ENCODE measurements around the gene HERPUD1. TPM values are rescaled to one million over a fixed set of nuclear protein-coding genes. Genes with fewer than 3 reads are reported as not detected.
A peak's percentile ranks its signal among the peaks of the same experiment; 100 is the strongest.

HERPUD1 gene
- total and polyA plus RNA-seq, 2 of the 13 experiments (the other 11 are each of a cell fraction or from before 2014, with no cell fraction given): 96.2 to 323 TPM

GRCh38 chr16:56943761-56944375 is 11.9 kb downstream of the HERPUD1 start:
- H3K4me2 ChIP-seq (ENCODE audit: low read depth, low read length): no peak overlapping the region
- no peak overlapping the region for H3K4me3 ChIP-seq (replicated peaks in 1 of 3; ENCODE audit: insufficient read depth in 1 of 3, low read depth in 2 of 3, low read length in 3 of 3)
- no peak overlapping the region for H2AFZ ChIP-seq (ENCODE audit: low read length)
- peaks cover 35 to 61% of the 10 kb centered on the region in 2 experiments for H3K36me3 ChIP-seq (replicated peaks in 1 of 2; ENCODE audit: control insufficient read depth in 1 of 2, insufficient read depth in 2 of 2, low read length in 2 of 2)
- no peak for DNase-seq (ENCODE audit: low spot score)
- 84% methylated on average over 6 of the region's 6 CpGs for WGBS (ENCODE audit: low lambda C conversion rate)
- intact Hi-C loops (cut with micrococcal nuclease; ENCODE audit: unreplicated experiment) (no loop called here), in situ Hi-C loops (cut with HindIII; ENCODE audit: extremely low pct_ligation_motif_present, low pct_unique_long_range_greater_than_20kb) (no loop called here)
- H3K79me2 ChIP-seq (ENCODE audit: insufficient read depth, low read length): peaks cover 4% of the 10 kb centered on the region
- peaks cover 52% of the 10 kb centered on the region for H4K20me1 ChIP-seq (ENCODE audit: insufficient read depth, low read length)
- no peak overlapping the region for H3K27ac ChIP-seq (ENCODE audit: extremely low read length, insufficient read depth, low read length)
- H3K9me3 ChIP-seq (ENCODE audit: low read length): no peaks in the 10 kb centered on the region
- H3K27me3 ChIP-seq (ENCODE audit: control insufficient read depth in 1 of 2, insufficient read depth in 2 of 2, low read length in 2 of 2): no peaks in the 10 kb centered on the region
- TSS peak; percentile 6 for BruUV-seq (replicated peaks)
- no peak for FAIRE-seq
- TF ChIP-seq ZNF354B (CRISPR knock-in tag; IDR thresholded peaks at IDR 0.05) (no peak), RBM39 (IDR thresholded peaks at IDR 0.05; ENCODE audit: low read depth, low read length, poor library complexity, severe bottlenecking) (no peak), ZNF460 (CRISPR knock-in tag; IDR thresholded peaks at IDR 0.05; ENCODE audit: borderline replicate concordance) (no peak), POLR2AphosphoS2 (IDR thresholded peaks at IDR 0.05; ENCODE audit: low read depth, low read length) (peak; percentile 92; the same call in 1 of the 2 replicates), PRPF4 (IDR thresholded peaks at IDR 0.05; ENCODE audit: low read depth, low read length, poor library complexity, severe bottlenecking) (no peak), CEBPB (IDR thresholded peaks at IDR 0.05; ENCODE audit: borderline replicate concordance, low read depth, low read length) (no peak), ZNF136 (CRISPR knock-in tag; IDR thresholded peaks at IDR 0.05; ENCODE audit: low read depth) (no peak), GMEB2 (CRISPR knock-in tag; IDR thresholded peaks at IDR 0.05; ENCODE audit: low read depth) (no peak), RBFOX2 (IDR thresholded peaks at IDR 0.05; ENCODE audit: low read depth, low read length) (peak; percentile 67; the same call in 1 of the 2 replicates), ZSCAN9 (CRISPR knock-in tag; IDR thresholded peaks at IDR 0.05; ENCODE audit: borderline replicate concordance) (no peak), POLR2AphosphoS5 (IDR thresholded peaks at IDR 0.05; ENCODE audit: low read depth, low read length) (peak; percentile 31)
- ChIA-PET POLR2A (interaction anchor here (1.4 to 5.2 kb wide), 3 partner anchors 11 to 32 kb away, joined by 4 to 39 read pairs (median 11); partner anchors contain the start of gene HERPUD1), CTCF (ENCODE audit: low intra/inter-chr PET ratio, low total read pairs) (no interaction called here)
- no peak overlapping the region for H3K9ac ChIP-seq (ENCODE audit: insufficient read depth, low read depth, low read length)
- H3K4me1 ChIP-seq (ENCODE audit: insufficient read depth, low read length): peaks cover 31% of the 10 kb centered on the region
- no peak for ATAC-seq
